IMR-90 (cell line): ENCODE data around the gene HSPA1L. TPM values are rescaled to one million over a fixed set of nuclear protein-coding genes. Genes with fewer than 3 reads are reported as not detected.

Experiments used
- ATAC-seq: fragments of 200-7000 bp; cut with Tn5 transposase; 2 replicates; pipeline ENCODE4 v1.9.1; 2020; ENCODE audit warnings: low read depth, mild to moderate bottlenecking, moderate library complexity
- BruUV-seq: library from RNA; stranded (reverse); fragments of 400-500 nt; replicated peaks from 2 replicates; lab custom pipeline; 2021; lab: Mats Ljungman, UMichigan
- CTCF ChIA-PET: fragments of 300-600 bp; formaldehyde crosslinking; extraction: SDS; loops from one replicate; lab custom pipeline; 2021; ENCODE audit warnings: antibody characterized with exemption; lab: Yijun Ruan, JAX
- POLR2A ChIA-PET: fragments of 300-600 bp; sonication (Branson Sonifier 250); formaldehyde crosslinking; loops from one replicate; lab custom pipeline; 2022; ENCODE audit warnings: antibody characterized with exemption; ENCODE audit not compliant: unreplicated experiment; lab: Charles Lee
- DNase-seq: peaks from one replicate; pipeline ENCODE4 v3.0.0; 2013
- H2AFZ ChIP-seq: replicated peaks from 2 replicates; pipeline ENCODE3; 2013; ENCODE audit warnings: low read length, mild to moderate bottlenecking; ENCODE audit not compliant: poor library complexity
- H2AK5ac ChIP-seq: 2 replicates; pipeline ENCODE4 v1.6.1; 2013; ENCODE audit warnings: low read depth, low read length, inconsistent platforms
- H2AK9ac ChIP-seq: replicated peaks from 2 replicates; pipeline ENCODE3; 2013; ENCODE audit warnings: mild to moderate bottlenecking, low read depth, low read length, moderate library complexity; ENCODE audit not compliant: poor library complexity
- H2BK120ac ChIP-seq: 2 replicates; pipeline ENCODE4 v1.6.1; 2013; ENCODE audit warnings: low read depth, low read length, inconsistent platforms
- H2BK15ac ChIP-seq: 3 replicates; pipeline ENCODE4 v1.6.1; 2013; ENCODE audit warnings: low read depth, low read length, inconsistent platforms
- H2BK20ac ChIP-seq: 2 replicates; pipeline ENCODE4 v1.6.1; 2013; ENCODE audit warnings: low read depth, mild to moderate bottlenecking, inconsistent platforms, low read length, moderate library complexity
- H2BK5ac ChIP-seq: 2 replicates; pipeline ENCODE4 v1.6.1; 2013; ENCODE audit warnings: mild to moderate bottlenecking, low read depth, low read length, inconsistent platforms; ENCODE audit not compliant: poor library complexity, severe bottlenecking
- H3K14ac ChIP-seq: replicated peaks from 2 replicates; pipeline ENCODE4 v1.6.1; 2013; ENCODE audit warnings: low read depth, low read length, inconsistent platforms
- H3K18ac ChIP-seq: 2 replicates; pipeline ENCODE4 v1.6.1; 2013; ENCODE audit warnings: low read depth, low read length, control low read depth
- H3K23ac ChIP-seq: 2 replicates; pipeline ENCODE4 v1.6.1; 2013; ENCODE audit warnings: low read depth, low read length, inconsistent platforms
- H3K27ac ChIP-seq: 2 replicates; pipeline ENCODE4 v1.5.1; 2013; ENCODE audit warnings: mild to moderate bottlenecking, control low read depth, low read length; ENCODE audit not compliant: insufficient read depth
- H3K27me3 ChIP-seq: 2 replicates; pipeline ENCODE4 v1.6.1; 2013; ENCODE audit warnings: low read length; ENCODE audit not compliant: control insufficient read depth, insufficient read depth
- H3K36me3 ChIP-seq: 2 replicates; pipeline ENCODE4 v1.6.1; 2013; ENCODE audit warnings: low read length, mixed read lengths; ENCODE audit not compliant: control insufficient read depth, insufficient read depth
- H3K4ac ChIP-seq: 2 replicates; pipeline ENCODE4 v1.6.1; 2013; ENCODE audit warnings: low read depth, low read length, inconsistent platforms
- H3K4me1 ChIP-seq: 2 replicates; pipeline ENCODE4 v1.6.1; 2013; ENCODE audit warnings: low read length, mixed read lengths; ENCODE audit not compliant: control insufficient read depth, insufficient read depth
- H3K4me2 ChIP-seq: 2 replicates; pipeline ENCODE4 v1.6.1; 2013; ENCODE audit warnings: low read depth, mild to moderate bottlenecking, control low read depth, low read length, moderate library complexity
- H3K4me3 ChIP-seq: 2 replicates; pipeline ENCODE4 v1.5.1; 2013; ENCODE audit warnings: low read depth, mild to moderate bottlenecking, control low read depth, low read length, moderate library complexity; ENCODE audit not compliant: insufficient read depth
- H3K56ac ChIP-seq: 2 replicates; pipeline ENCODE4 v1.6.1; 2013; ENCODE audit warnings: low read length, inconsistent platforms; ENCODE audit not compliant: insufficient read depth; ENCODE audit errors: extremely low read depth
- H3K79me1 ChIP-seq, 2 experiments: 2 replicates each; pipeline ENCODE4 v1.6.1; 2013; ENCODE audit warnings: low read length in 2 of 2, inconsistent platforms in 1 of 2, low read depth in 1 of 2
- H3K9ac ChIP-seq: 2 replicates; pipeline ENCODE4 v1.6.1; 2013; ENCODE audit warnings: low read depth, low read length, control low read depth
- H3K9me1 ChIP-seq: 2 replicates; pipeline ENCODE4 v1.6.1; 2013; ENCODE audit warnings: low read length, inconsistent platforms; ENCODE audit not compliant: insufficient read depth
- H3K9me3 ChIP-seq: 2 replicates; pipeline ENCODE4 v1.6.1; 2013; ENCODE audit warnings: low read length; ENCODE audit not compliant: control insufficient read depth, insufficient read depth
- H4K20me1 ChIP-seq: 2 replicates; pipeline ENCODE4 v1.6.1; 2013; ENCODE audit warnings: low read length, inconsistent platforms; ENCODE audit not compliant: insufficient read depth
- H4K5ac ChIP-seq: 2 replicates; pipeline ENCODE4 v1.6.1; 2013; ENCODE audit warnings: mild to moderate bottlenecking, low read depth, low read length, control low read depth
- H4K8ac ChIP-seq, 2 experiments: 2 replicates each; pipeline ENCODE4 v1.6.1; 2013; ENCODE audit warnings: low read depth in 2 of 2, low read length in 2 of 2, control low read depth in 1 of 2, inconsistent platforms in 1 of 2
- H4K91ac ChIP-seq: 2 replicates; pipeline ENCODE4 v1.6.1; 2013; ENCODE audit warnings: low read depth, low read length, inconsistent platforms; ENCODE audit not compliant: insufficient read depth
- CEBPB ChIP-seq: IDR thresholded peaks from 2 replicates; pipeline ENCODE4 v1.6.1; 2012; ENCODE audit warnings: low read depth, low read length, improper control_type of control experiment
- FOS ChIP-seq: fragments of 150-350 bp; IDR thresholded peaks from 2 replicates; pipeline ENCODE4 v1.6.1; 2016; ENCODE audit warnings: low read depth, low read length
- POLR2A ChIP-seq: IDR thresholded peaks from 2 replicates; pipeline ENCODE4 v1.6.1; 2012; ENCODE audit warnings: mild to moderate bottlenecking, low read depth, low read length
- SMC3 ChIP-seq: fragments of 150-350 bp; IDR thresholded peaks from 2 replicates; pipeline ENCODE4 v1.6.1; 2016; ENCODE audit warnings: low read depth, mild to moderate bottlenecking, antibody characterized with exemption, low read length, moderate library complexity
- WGBS, 2 experiments: methylation state at CpG; one replicate each; pipeline versions ENCODE4 v1.1.5 to v1.1.7; 2013; ENCODE audit warnings: missing lambda C conversion rate in 2 of 2; ENCODE audit not compliant: insufficient read length in 1 of 2; ENCODE audit errors: extremely low coverage in 2 of 2; 5-methylcytosine and 5-hydroxymethylcytosine counted together
- dilution Hi-C: fragments of 300-500 bp; cut with HindIII; formaldehyde crosslinking; loops from one replicate; pipeline ENCODE4 v1.14.3; 2018; ENCODE audit warnings: low sequenced_read_pairs; ENCODE audit not compliant: unreplicated experiment
- in situ Hi-C: fragments of 300-500 bp; cut with MboI; formaldehyde crosslinking; loops from 3 replicates; pipeline ENCODE4 v1.14.3; 2019; ENCODE audit warnings: low sequenced_read_pairs, inconsistent platforms, mixed read lengths
- intact Hi-C: fragments of 100-400 bp; cut with micrococcal nuclease; formaldehyde crosslinking; loops from 2 replicates; pipeline ENCODE4 v1.10.0; 2022
- polyA plus RNA-seq, 3 experiments: library from polyadenylated mRNA; depleted of rRNA; stranded (reverse); fragments of >200 nt; gene quantifications; 2 replicates each; pipeline ENCODE4 v1.2.3, GENCODE V29; 2012; ENCODE audit warnings: low replicate concordance in 1 of 3
- total RNA-seq: library from RNA; depleted of rRNA; stranded (reverse); fragments of >200 nt; gene quantifications from 2 replicates; pipeline ENCODE4 v1.2.3, GENCODE V29; 2012
- TF ChIP-seq, protein P1 (sequence below): conservative IDR thresholded peaks from 2 replicates; pipeline ENCODE4 v1.5.1; 2012; ENCODE audit warnings: mild to moderate bottlenecking, low read depth, low read length, improper control_type of control experiment

HSPA1L gene
- total and polyA plus RNA-seq, 2 of the 4 experiments (the other 2 are of a cell fraction) = 0.97 to 1.3 TPM

DNA sequence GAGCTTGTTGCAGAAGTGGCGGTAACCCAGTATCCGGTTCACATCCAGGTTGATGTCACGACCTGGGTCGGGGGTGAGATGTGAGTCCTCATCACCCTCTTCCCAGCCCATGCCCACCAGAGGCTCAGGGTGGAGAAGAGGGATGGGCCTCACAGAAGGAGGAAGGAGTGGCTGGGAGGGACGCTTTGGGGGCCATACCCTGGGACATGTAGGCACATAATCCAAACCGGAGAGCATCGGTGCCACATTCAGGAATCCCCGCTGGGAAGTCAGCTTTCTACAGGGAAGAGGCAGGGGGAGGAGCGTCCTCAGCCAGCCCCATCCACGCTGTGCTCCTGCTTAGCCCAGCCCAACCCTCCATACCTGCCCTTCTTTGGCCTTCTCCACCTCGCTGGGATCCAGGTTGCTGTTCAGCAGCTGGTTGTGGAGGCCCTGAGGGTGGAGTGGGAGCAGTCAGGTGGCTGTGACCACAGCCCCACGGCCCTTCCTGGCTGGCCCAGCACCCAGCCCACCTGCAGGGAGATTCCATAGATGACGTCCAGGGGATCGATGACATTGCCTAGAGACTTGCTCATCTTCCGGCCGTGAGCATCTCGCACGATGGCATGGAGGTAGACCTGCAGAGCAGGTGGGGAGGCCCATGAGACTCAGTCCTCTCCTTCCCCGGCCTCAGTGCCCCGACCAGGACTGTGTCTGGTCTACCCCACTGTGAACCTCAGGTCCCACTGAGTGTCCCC is 34.4 kb downstream of the HSPA1L start:
- H3K4me1 ChIP-seq = peaks cover 10% of the 10 kb centered on the region
- no peak overlapping the region for H2BK15ac ChIP-seq
- DNase-seq (no peak), ATAC-seq (no peak)
- no TSS peak for BruUV-seq
- no peak overlapping the region for H4K91ac ChIP-seq
- no peak overlapping the region for H3K4ac ChIP-seq
- ChIA-PET CTCF (interaction anchor here (1.4 kb wide), 1 partner anchor 11 kb away, joined by 3 read pairs; no protein-coding TSS in a partner anchor), POLR2A (no interaction called here)
- no peak overlapping the region for H4K5ac ChIP-seq
- H2BK5ac ChIP-seq = no peak overlapping the region
- no peak overlapping the region for H3K4me3 ChIP-seq
- no peak overlapping the region for H2AFZ ChIP-seq
- H3K4me2 ChIP-seq = no peak overlapping the region
- H3K9me1 ChIP-seq = 0 out of 2 replicates have a peak, but pooled peaks cover 8% of the 10 kb centered on the region
- no peak overlapping the region for H3K27ac ChIP-seq
- H2BK20ac ChIP-seq = no peak overlapping the region
- H3K23ac ChIP-seq = no peak overlapping the region
- no peak overlapping the region for H2AK9ac ChIP-seq
- H4K8ac ChIP-seq = no peak overlapping the region
- H3K79me1 ChIP-seq = peaks cover 0 to 8% of the 10 kb centered on the region in 2 experiments; a peak in 1 of 4 replicates
- dilution Hi-C loops = no loop called here
- 100% methylated on average over 2 of the region's 20 CpGs; no CpG with 5 or more reads in 1 of the 2 experiments for WGBS, 2 experiments
- in situ Hi-C loops = no loop called here
- no peak overlapping the region for H3K18ac ChIP-seq
- H3K14ac ChIP-seq = no peak overlapping the region
- H3K9me3 ChIP-seq = no peaks in the 10 kb centered on the region
- H3K9ac ChIP-seq = no peak overlapping the region
- no peak overlapping the region for H2AK5ac ChIP-seq
- H3K56ac ChIP-seq = no peak overlapping the region
- no peak overlapping the region for H2BK120ac ChIP-seq
- TF ChIP-seq, protein P1, sequence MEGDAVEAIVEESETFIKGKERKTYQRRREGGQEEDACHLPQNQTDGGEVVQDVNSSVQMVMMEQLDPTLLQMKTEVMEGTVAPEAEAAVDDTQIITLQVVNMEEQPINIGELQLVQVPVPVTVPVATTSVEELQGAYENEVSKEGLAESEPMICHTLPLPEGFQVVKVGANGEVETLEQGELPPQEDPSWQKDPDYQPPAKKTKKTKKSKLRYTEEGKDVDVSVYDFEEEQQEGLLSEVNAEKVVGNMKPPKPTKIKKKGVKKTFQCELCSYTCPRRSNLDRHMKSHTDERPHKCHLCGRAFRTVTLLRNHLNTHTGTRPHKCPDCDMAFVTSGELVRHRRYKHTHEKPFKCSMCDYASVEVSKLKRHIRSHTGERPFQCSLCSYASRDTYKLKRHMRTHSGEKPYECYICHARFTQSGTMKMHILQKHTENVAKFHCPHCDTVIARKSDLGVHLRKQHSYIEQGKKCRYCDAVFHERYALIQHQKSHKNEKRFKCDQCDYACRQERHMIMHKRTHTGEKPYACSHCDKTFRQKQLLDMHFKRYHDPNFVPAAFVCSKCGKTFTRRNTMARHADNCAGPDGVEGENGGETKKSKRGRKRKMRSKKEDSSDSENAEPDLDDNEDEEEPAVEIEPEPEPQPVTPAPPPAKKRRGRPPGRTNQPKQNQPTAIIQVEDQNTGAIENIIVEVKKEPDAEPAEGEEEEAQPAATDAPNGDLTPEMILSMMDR = no peak
- no peak for TF ChIP-seq FOS
- TF ChIP-seq CEBPB = no peak
- no peak for TF ChIP-seq POLR2A
- no peak for TF ChIP-seq SMC3
- no peaks in the 10 kb centered on the region for H3K27me3 ChIP-seq
- intact Hi-C loops = no loop called here
- no peaks in the 10 kb centered on the region for H4K20me1 ChIP-seq
- H3K36me3 ChIP-seq = peaks cover 67% of the 10 kb centered on the region
